Smooth muscle cell of the brain vasculature (primary cell): ENCODE measurements around the gene RIMBP2.
"Not testable (repeated sequence)": the region's sequence is repeated elsewhere in the genome, so short reads cannot be mapped to it uniquely, and the experiment has no call there.

Source experiments
- DNase-seq: peaks from one replicate; pipeline ENCODE4 v3.0.0-alpha.2; 2012; ENCODE audit warnings: low read depth, low spot score

Gene RIMBP2

GRCh38 chr12:130658145-130658911, 57.8 kb downstream of the RIMBP2 start:
- DNase-seq, result no peak

DNA sequence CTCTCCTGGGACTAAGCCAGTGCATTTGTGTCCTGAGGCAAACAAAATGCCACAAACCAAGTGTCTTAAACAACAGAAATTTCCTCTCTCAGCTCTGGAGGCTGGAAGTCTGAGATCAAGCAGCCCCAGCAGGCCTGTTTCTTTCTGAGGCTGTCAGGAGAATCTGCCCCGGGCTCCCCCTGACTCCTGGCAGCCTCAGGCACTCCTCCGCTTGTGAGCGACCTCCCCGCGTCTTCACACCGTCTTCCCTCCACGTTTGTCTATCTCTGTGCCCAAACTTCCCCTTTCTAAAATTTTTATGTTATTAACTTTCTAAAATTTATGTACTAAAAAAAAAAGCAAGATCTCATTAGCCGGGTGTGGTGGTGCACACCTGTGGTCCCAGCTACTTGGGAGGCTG, 59.7 kb downstream of the RIMBP2 start:
- no peak for DNase-seq

- no peak for DNase-seq
Measured at GRCh38 chr12:130655881-130656280, 60.2 kb downstream of the RIMBP2 start.

- DNase-seq, result no peak
Measured at GRCh38 chr12:130655010-130655409, 61.1 kb downstream of the RIMBP2 start.

DNA sequence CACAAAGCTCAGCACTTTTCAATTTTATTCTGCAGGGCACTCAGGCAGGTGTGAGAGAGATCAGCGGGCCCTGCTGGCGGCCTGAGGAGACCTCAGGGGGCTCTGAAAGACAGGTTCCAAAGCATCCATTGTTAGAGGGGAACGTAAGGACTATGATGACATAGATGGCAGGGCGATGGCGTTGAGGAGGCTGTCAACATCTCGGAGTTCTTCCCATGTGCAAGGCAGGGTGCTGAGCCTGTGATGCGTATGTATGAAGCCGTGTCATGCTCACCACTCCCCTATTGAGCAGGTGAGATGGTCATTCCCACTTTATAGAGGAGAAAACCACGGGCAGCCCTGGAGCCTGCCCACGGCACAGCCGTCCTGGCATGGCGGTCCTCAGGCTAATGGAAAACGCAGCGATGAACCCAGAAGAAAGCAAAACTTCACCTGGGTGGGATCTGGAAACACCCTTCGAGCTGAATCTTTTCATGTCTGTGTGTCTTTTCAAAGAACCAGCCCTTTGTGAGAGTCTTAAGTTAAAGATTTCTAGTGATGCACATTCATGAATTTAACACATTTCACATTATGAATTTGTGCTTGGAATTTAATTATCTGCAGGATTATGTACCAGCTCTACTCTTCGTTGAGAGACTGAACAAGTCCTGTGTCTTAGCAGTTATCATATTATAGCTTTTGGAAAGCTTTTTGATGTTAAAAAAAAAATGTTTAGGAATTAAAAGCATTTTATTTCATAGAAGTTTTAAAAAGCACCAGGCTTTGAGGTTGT, 64.7 kb downstream of the RIMBP2 start:
- DNase-seq, result no peak

DNA sequence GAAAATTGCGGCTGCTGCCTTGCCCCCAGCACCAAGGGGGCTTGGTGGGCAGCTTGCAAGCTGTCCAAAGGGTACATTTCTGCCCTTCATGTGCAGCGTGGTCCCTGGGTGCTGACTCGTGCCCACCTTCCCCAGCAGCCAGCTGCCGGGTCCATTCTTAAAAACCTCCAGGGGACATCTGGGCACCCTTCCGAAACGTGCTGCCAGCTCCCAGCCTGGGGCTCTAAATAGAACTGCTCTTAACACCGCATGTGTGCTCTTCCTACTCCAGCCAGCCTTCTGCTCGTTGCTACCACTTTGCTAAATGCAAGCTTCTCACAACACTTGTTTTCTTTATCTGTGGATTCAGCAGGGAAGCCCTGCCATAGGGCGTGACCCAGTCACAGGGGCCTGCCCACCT, 66.0 kb downstream of the RIMBP2 start:
- no peak for DNase-seq

GRCh38 chr12:130649101-130650045, 66.7 kb downstream of the RIMBP2 start:
- DNase-seq, result no peak

GRCh38 chr12:130647814-130648213, 68.3 kb downstream of the RIMBP2 start:
- DNase-seq, result no peak

DNA sequence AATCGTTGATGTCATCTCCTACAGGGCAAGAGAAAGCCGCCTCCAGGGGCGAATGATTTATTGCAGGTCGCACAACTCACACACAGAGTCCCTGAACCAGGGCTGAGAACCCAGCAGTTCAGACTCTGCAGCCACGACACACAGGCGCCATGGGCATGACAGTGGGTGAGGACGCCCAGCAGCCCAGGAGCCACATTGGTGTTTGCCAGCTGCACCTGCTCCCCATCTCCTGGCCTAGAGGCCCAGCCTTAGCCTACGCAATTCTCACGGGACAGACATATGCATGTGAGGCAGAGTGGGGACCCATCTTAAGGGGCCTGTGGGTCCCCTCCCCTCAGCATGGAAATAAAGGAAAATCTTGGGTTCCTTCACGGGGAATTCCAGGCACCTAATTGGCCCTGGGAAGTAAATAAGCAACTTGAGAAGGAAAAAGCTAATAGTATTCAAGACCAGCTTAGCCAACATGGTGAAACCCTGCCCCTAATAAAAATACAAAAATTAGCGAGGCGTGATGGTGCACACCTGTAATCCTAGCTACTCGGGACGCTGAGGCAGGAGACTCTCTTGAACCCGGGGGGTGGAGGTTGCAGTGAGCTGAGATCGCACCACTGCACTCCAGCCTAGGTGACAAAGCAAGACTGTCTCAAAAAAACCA, 69.3 kb downstream of the RIMBP2 start:
- DNase-seq, result no peak

DNA sequence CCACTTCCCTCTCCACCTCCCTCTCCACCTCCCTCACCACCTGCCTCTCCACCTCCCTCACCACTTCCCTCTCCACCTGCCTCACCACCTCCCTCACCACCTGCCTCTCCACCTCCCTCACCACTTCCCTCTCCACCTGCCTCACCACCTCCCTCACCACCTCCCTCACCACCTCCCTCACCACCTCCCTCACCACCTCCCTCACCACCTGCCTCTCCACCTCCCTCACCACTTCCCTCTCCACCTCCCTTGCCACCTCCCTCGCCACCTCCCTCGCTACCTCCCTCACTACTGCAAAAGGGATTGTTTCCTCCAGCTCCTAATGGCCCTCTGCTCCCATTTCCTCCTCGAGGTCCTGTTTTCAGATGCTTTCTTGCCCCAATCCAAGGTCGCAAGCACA, 69.9 kb downstream of the RIMBP2 start:
- not testable (repeated sequence) for DNase-seq

DNA sequence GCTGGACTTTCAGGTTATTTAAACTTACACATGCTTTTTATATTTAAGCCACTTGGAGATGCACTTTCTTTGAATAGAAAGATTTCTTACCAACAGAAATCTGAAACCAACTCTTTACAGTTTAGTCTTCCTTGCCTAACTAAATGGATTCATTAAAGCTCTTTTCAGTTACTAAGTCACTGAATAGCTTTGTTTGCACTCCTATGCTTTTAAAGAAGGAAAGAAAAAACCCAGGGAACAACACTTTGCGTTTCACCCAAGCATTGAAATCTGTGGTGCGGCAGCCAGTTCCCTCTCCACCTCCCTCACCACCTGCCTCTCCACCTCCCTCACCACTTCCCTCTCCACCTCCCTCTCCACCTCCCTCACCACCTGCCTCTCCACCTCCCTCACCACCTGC, 70.3 kb downstream of the RIMBP2 start:
- DNase-seq, result no peak

DNA sequence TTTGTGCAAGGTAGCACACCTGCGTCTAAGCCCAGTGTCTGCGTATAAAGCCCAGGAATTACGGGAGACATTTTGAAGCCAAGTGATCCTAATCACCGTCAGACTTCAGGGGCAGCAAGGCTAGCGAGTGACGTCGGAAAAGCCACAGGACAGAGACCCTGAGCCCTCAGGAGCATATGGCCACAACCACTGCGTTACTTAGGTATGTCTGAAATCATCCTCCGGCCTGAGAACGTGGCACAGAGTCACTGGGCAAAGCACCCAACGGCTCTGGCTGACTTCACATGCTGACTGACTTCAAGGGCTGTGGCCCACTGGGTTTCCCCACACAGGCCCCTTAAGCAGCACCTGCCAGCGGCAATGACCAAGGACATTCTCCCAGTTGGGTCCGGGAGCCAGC, 71.5 kb downstream of the RIMBP2 start:
- no peak for DNase-seq

- DNase-seq, result no peak
Measured at GRCh38 chr12:130644146-130644545, 72.0 kb downstream of the RIMBP2 start.

GRCh38 chr12:130642856-130643255, 73.2 kb downstream of the RIMBP2 start:
- DNase-seq, result no peak

DNA sequence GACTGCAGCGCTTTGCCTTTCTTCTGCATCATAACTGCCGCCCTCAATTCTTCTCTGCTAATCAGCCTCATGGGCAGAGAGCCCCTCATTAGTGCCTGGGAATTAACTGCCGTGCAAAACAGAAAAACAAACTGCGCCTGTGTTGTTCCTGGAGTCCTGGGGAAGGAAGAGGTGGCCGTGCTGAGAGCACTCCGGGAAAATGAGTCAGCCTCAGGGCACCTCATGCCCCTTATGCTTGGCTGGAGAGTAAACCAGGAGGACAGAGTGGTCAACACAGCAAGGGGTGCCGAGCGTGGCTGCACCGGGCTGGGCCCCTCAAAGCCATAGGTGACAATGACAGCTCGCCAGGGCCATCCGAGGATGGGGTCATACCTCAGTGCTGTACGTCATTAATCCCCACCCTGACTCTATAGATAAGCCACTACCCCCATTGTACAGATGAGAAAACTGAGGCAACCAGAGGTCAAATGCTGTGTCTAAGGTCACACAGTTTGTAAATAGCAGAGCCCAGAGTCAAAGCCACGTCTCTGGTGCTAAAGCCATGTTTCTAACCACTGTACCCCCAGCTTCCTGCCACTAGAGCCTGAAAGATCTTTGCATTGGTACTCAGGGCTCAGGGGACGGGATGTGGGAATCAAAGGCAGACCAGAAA, 74.4 kb downstream of the RIMBP2 start:
- DNase-seq, result no peak

DNA sequence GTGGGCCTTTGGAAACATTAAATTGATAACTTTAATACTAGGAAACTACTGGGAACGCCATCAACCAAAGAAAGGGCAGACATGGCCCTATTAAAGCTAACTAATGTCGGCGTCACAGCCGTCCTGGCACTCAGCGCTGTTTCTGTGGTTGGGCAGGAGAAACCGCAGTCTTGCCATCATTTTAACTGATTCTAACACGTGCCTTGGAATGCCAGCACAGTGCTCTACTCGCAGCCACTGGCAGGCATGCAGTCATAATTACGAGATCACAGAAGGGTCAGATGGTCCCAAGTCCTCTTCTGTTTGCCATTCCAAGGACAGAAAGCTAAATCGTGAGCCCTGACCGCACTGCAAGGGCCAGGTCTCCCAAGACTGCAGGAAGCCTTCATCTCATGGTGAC, 75.2 kb downstream of the RIMBP2 start:
- DNase-seq, result no peak

DNA sequence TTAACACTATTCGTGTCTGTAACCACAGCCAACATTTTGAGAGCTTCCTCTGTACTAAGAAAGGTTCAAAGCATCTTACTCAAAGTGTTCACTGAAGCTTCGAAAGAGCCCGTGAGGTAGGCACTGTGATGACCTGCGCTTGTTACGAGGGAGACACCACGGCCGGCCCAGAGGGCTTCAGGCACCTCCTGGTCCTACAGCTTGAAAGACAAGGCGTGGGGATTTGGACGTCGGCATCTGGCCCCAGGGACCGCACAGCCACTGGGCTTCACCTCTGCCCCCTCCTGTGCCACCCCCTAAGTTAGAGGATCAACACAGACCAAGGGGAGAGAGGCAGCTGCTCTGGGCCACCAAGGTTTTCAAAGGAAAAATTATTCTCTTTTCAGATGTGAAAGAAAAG, 75.6 kb downstream of the RIMBP2 start:
- DNase-seq, result no peak

DNA sequence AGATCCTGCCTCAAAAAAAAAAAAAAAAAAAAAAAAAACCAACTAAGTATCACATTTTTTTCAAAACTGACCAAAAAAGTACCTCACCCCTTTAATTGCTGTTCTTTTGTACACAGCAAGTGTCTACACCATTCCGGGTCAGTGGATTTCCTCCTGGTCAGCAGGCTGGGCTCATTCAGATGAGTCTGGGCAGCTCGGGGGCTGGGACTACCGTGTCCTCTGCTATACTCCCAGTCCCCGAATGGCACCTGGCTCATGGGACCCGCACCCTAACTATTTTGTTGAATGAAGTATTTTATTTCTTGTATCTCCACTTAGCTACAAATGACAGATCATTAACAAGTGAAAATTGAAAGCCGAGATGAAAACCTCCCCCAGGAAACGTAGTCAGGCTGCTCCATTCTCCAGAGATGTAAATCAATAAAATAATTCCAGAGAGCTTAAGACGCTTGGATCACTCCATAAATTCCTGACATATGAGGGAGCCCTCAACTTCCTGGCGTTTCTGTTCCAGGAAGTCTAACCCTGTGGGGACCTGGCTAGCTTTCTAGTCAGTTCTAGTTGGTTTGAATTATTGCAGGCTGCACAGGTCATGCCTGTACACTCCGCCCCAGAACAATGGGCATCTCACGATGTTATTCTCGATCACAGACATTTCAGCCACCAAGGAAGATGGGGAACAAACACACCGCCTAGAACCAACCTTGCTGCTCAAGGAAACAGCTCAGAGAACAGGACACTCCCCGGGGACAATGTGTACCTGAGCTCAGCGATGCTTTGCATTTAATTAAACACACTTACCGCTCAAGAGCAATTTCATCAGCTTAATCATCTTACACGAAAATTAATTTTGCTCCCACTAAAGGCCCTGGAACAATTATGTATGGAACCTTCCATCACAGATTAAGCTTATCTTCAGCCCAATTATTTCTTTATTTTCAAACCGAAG, 76.3 kb downstream of the RIMBP2 start:
- DNase-seq, result no peak

GRCh38 chr12:130636370-130636769, 79.7 kb downstream of the RIMBP2 start:
- no peak for DNase-seq

DNA sequence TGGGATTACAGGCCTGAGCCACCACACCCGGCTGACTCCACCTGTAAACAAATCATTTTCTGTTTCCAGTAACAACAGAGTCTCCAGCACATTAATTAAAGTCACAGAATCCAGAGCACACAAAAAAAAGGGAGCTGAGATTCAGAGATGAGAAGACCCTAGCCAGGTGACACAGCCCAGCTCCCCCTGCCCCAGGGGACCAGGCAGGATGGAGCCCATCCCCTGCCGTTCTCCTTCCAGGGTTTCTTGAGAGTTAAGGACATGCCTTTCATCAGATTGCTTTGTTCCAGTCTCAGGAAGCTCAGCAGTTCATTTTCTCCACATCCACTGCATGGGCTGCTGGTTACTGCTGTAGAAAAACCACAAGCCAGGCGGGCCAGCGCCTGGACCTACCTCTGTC, 81.2 kb downstream of the RIMBP2 start:
- no peak for DNase-seq
